SJSA1 (cell line): ENCODE data around the gene SEMA3G. TPM values are rescaled to one million over a fixed set of nuclear protein-coding genes. Genes with fewer than 3 reads are reported as not detected.

Source experiments
- DNase-seq, 2 experiments: peaks; one replicate each; pipeline ENCODE4 v3.0.0-alpha.2; 2015 to 2020; ENCODE audit warnings: low spot score in 2 of 2, low read depth in 1 of 2
- H3K27ac ChIP-seq: fragments of 250-450 bp; sonication (Bioruptor Pico); 2 replicates; pipeline ENCODE4 v1.5.1; 2020; ENCODE audit warnings: mild to moderate bottlenecking, moderate library complexity
- H3K27me3 ChIP-seq: fragments of 250-450 bp; sonication (Bioruptor Pico); replicated peaks from 2 replicates; pipeline ENCODE4 v1.5.1; 2020; ENCODE audit warnings: mild to moderate bottlenecking, moderate library complexity
- H3K36me3 ChIP-seq: fragments of 250-450 bp; sonication (Bioruptor Pico); 2 replicates; pipeline ENCODE4 v1.5.1; 2020; ENCODE audit warnings: mild to moderate bottlenecking
- H3K4me1 ChIP-seq: fragments of 250-450 bp; sonication (Bioruptor Pico); replicated peaks from 2 replicates; pipeline ENCODE4 v1.6.1; 2021; ENCODE audit warnings: mild to moderate bottlenecking
- H3K4me3 ChIP-seq: fragments of 250-450 bp; sonication (Bioruptor Pico); 2 replicates; pipeline ENCODE4 v1.5.1; 2020; ENCODE audit warnings: mild to moderate bottlenecking
- H3K9me3 ChIP-seq: fragments of 250-450 bp; sonication (Bioruptor Pico); replicated peaks from 2 replicates; pipeline ENCODE4 v1.5.1; 2020; ENCODE audit warnings: mild to moderate bottlenecking
- total RNA-seq: library from RNA; depleted of rRNA; stranded (reverse); fragments of >200 nt; shearing (Covaris generic); gene quantifications from 2 replicates; pipeline ENCODE4 v1.2.3, GENCODE V29; 2014

The SEMA3G gene
- total RNA-seq, 1 experiment from 2014 or later: 0.13 TPM

DNA sequence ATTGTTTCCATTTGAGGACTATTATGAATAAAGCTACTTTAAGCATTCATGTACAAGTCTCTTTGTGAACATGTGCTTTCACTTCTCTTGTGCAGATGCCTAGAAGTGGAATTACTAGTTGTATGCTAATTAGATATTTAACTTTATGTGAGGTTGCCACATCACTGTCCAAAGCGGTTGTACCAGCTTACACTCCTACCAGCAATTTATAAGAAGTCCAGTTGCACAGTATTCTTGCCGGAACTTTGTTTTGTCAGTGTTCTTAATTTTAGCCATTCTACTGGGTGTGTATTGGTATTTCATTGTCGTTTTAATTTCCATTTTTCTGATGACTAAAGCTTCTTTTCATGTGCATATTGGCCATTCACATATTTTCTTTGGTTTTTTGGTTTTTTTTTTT lies 29.1 kb downstream of the SEMA3G start:
- H3K27ac ChIP-seq: no peak overlapping the region
- peaks cover 11% of the 10 kb centered on the region for H3K4me1 ChIP-seq
- no peak for DNase-seq
- no peaks in the 10 kb centered on the region for H3K27me3 ChIP-seq
- H3K9me3 ChIP-seq: no peaks in the 10 kb centered on the region
- H3K4me3 ChIP-seq: no peak overlapping the region
- H3K36me3 ChIP-seq: peaks cover 14% of the 10 kb centered on the region

GRCh38 chr3:52408466-52408865 lies 36.4 kb downstream of the SEMA3G start:
- no peak for DNase-seq
- no peaks in the 10 kb centered on the region for H3K9me3 ChIP-seq
- peaks cover 67% of the 10 kb centered on the region for H3K36me3 ChIP-seq
- H3K27me3 ChIP-seq: no peaks in the 10 kb centered on the region
- H3K27ac ChIP-seq: no peak overlapping the region
- H3K4me1 ChIP-seq: peaks cover 20% of the 10 kb centered on the region
- H3K4me3 ChIP-seq: peak overlapping the region; percentile 85

GRCh38 chr3:52407779-52408178 lies 37.1 kb downstream of the SEMA3G start:
- peaks cover 20% of the 10 kb centered on the region for H3K4me1 ChIP-seq
- H3K36me3 ChIP-seq: peaks cover 67% of the 10 kb centered on the region
- no peak for DNase-seq
- H3K27me3 ChIP-seq: no peaks in the 10 kb centered on the region
- H3K9me3 ChIP-seq: no peaks in the 10 kb centered on the region
- no peak overlapping the region for H3K27ac ChIP-seq
- H3K4me3 ChIP-seq: no peak overlapping the region

DNA sequence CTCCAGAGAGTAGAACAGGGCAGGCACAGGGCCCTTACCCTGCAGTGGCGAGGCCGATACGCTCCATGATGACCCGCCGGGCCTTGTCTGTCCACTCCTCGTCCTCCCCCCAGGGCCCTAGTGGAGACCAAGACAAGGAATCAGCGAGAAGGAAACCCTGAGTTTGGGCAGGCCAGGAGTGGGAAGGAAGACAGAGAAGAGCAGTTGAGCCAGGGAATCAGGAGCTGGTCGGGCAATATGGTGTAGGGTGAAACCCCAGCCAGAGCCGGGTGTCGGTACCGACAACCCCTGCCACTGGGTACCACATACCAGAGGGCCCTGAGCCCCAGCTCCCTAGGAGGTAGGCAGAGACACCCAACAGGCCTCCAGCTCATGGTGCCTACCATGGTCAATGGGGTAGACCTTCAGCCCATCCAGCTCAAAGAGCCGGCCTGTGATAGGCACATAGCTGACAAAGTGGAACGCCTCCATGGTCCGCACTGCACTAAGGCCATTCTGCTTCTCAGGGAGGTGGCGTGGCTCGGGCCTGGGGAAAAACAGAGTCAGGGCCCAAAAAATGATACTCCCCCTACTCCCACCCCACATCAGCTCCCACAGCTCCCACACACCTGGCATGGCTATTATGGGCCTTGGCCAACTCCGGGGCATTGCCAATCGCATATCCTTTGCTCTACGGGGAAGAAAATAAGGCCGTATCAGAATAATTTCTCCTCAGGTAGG lies 38.0 kb downstream of the SEMA3G start:
- H3K9me3 ChIP-seq: no peaks in the 10 kb centered on the region
- DNase-seq: no peak
- no peak overlapping the region for H3K4me3 ChIP-seq
- peaks cover 15% of the 10 kb centered on the region for H3K4me1 ChIP-seq
- H3K27ac ChIP-seq: no peak overlapping the region
- H3K27me3 ChIP-seq: no peaks in the 10 kb centered on the region
- H3K36me3 ChIP-seq: peaks cover 75% of the 10 kb centered on the region

- no peak overlapping the region for H3K27ac ChIP-seq
- no peaks in the 10 kb centered on the region for H3K9me3 ChIP-seq
- H3K27me3 ChIP-seq: no peaks in the 10 kb centered on the region
- peaks cover 9% of the 10 kb centered on the region for H3K4me1 ChIP-seq
- no peak for DNase-seq
- H3K36me3 ChIP-seq: peaks cover 82% of the 10 kb centered on the region
- H3K4me3 ChIP-seq: no peak overlapping the region
Observed at GRCh38 chr3:52406231-52406661, 38.7 kb downstream of the SEMA3G start.

GRCh38 chr3:52405601-52406110 lies 39.2 kb downstream of the SEMA3G start:
- no peak for DNase-seq
- H3K36me3 ChIP-seq: peaks cover 88% of the 10 kb centered on the region
- no peaks in the 10 kb centered on the region for H3K27me3 ChIP-seq
- no peak overlapping the region for H3K4me3 ChIP-seq
- H3K27ac ChIP-seq: no peak overlapping the region
- H3K9me3 ChIP-seq: no peaks in the 10 kb centered on the region
- peaks cover 9% of the 10 kb centered on the region for H3K4me1 ChIP-seq

DNA sequence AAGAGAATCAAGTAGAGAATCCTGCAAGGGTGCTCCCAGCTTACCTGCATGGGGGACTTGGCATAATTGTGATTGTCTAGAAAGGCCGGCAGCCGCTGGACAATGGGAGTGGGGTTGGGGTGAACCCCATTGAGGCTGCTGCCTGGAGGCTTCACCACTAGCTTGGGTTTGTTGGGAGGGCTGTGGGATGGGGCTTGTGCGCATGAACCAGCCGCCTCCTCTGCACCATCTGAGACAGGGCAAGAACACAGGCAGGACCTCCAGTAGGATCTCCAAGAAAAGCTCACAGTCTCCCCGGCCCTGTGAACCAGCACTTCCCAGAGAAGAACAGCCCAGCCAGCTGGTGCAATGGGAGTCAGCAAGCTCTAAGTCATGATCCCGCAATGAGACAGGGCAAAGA lies 39.8 kb downstream of the SEMA3G start:
- no peak for DNase-seq
- Histone ChIP-seq H3K27me3 (no peaks in the 10 kb centered on the region), H3K9me3 (no peaks in the 10 kb centered on the region), H3K4me1 (peaks cover 9% of the 10 kb centered on the region), H3K27ac (no peak overlapping the region), H3K4me3 (no peak overlapping the region), H3K36me3 (peaks cover 93% of the 10 kb centered on the region)

GRCh38 chr3:52404391-52404790 lies 40.5 kb downstream of the SEMA3G start:
- no peak overlapping the region for H3K4me3 ChIP-seq
- DNase-seq: no peak
- H3K27me3 ChIP-seq: no peaks in the 10 kb centered on the region
- no peaks in the 10 kb centered on the region for H3K9me3 ChIP-seq
- no peak overlapping the region for H3K27ac ChIP-seq
- H3K36me3 ChIP-seq: peaks cover 90% of the 10 kb centered on the region
- peaks cover 8% of the 10 kb centered on the region for H3K4me1 ChIP-seq

GRCh38 chr3:52403955-52404354 lies 40.9 kb downstream of the SEMA3G start:
- Histone ChIP-seq H3K9me3 (no peaks in the 10 kb centered on the region), H3K27me3 (no peaks in the 10 kb centered on the region), H3K36me3 (peaks cover 86% of the 10 kb centered on the region), H3K27ac (no peak overlapping the region), H3K4me3 (no peak overlapping the region), H3K4me1 (peaks cover 4% of the 10 kb centered on the region)
- no peak for DNase-seq

- no peak for DNase-seq
- Histone ChIP-seq H3K27me3 (no peaks in the 10 kb centered on the region), H3K9me3 (no peaks in the 10 kb centered on the region), H3K4me1 (no peaks in the 10 kb centered on the region; the same call in 1 of the 2 replicates), H3K27ac (no peak overlapping the region), H3K36me3 (peaks cover 80% of the 10 kb centered on the region), H3K4me3 (no peak overlapping the region)
Observed at GRCh38 chr3:52403271-52403841, 41.5 kb downstream of the SEMA3G start.

GRCh38 chr3:52402706-52403270 lies 42.1 kb downstream of the SEMA3G start:
- Histone ChIP-seq H3K27me3 (no peaks in the 10 kb centered on the region), H3K36me3 (peaks cover 74% of the 10 kb centered on the region), H3K9me3 (no peaks in the 10 kb centered on the region), H3K4me3 (no peak overlapping the region), H3K27ac (no peak overlapping the region), H3K4me1 (no peaks in the 10 kb centered on the region)
- DNase-seq: no peak

- H3K27me3 ChIP-seq: no peaks in the 10 kb centered on the region
- H3K36me3 ChIP-seq: peaks cover 67% of the 10 kb centered on the region
- no peaks in the 10 kb centered on the region for H3K9me3 ChIP-seq
- no peaks in the 10 kb centered on the region for H3K4me1 ChIP-seq
- H3K4me3 ChIP-seq: no peak overlapping the region
- no peak for DNase-seq
- no peak overlapping the region for H3K27ac ChIP-seq
Observed at GRCh38 chr3:52402101-52402521, 42.8 kb downstream of the SEMA3G start.

DNA sequence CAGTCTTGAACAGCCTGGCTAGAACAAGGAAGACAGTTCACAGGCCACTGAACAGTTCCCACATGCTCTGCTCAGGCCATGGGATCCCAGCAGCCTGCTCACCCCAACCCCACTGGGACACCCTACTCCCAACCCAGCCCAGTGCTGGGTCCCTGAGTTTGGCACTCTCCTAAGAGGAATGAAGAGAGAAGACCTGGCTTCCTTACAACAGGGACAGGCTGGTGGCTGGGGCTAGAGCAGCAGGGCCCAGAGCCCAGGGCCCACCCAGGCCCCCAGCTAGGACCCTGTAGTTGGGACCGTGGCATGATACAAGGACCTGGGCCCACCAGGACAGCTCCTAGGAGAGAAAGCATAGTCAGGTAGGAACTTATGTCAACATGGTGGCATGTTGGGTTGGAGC lies 43.4 kb downstream of the SEMA3G start:
- Histone ChIP-seq H3K27me3 (no peaks in the 10 kb centered on the region), H3K4me3 (no peak overlapping the region), H3K27ac (no peak overlapping the region), H3K36me3 (peaks cover 62% of the 10 kb centered on the region), H3K4me1 (no peaks in the 10 kb centered on the region), H3K9me3 (no peaks in the 10 kb centered on the region)
- DNase-seq: no peak

DNA sequence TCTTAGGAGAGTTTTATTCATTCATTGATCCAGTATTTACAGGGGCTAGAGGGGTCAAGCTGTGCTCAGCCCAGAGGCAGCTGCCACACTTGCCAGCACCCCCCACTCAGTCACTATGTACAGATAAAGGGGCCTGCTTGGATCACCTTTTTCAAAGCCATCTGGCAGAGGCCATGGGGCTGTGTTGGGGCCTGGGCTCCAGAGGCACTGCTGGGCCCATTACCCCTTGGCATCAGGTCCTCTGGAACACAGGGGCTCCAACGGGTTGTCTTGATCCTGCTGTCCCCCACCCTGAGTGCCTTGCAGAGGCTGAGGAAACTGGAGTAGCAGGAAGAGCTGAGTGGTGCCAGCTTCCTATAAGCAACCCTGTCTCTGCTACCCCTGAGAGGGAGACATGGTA lies 43.9 kb downstream of the SEMA3G start:
- H3K27ac ChIP-seq: no peak overlapping the region
- no peaks in the 10 kb centered on the region for H3K9me3 ChIP-seq
- no peak overlapping the region for H3K4me3 ChIP-seq
- H3K4me1 ChIP-seq: no peaks in the 10 kb centered on the region
- H3K27me3 ChIP-seq: no peaks in the 10 kb centered on the region
- peaks cover 56% of the 10 kb centered on the region for H3K36me3 ChIP-seq
- no peak for DNase-seq
